HG02973 (cell line): ENCODE measurements around the gene NDUFB6.
"Not testable (repeated sequence)": the region's sequence is repeated elsewhere in the genome, so short reads cannot be mapped to it uniquely, and the experiment has no call there.

Experiments
- ATAC-seq: cut with Tn5 transposase; IDR thresholded peaks from one replicate; pipeline ENCODE4 v1.9.1; 2021; ENCODE audit warnings: moderate library complexity; ENCODE audit not compliant: unreplicated experiment

The NDUFB6 gene

GRCh38 chr9:32524892-32525708 lies 47.9 kb downstream of the NDUFB6 start:
- peak; percentile 14 for ATAC-seq

GRCh38 chr9:32524558-32524891 lies 48.4 kb downstream of the NDUFB6 start:
- not testable (repeated sequence) for ATAC-seq

DNA sequence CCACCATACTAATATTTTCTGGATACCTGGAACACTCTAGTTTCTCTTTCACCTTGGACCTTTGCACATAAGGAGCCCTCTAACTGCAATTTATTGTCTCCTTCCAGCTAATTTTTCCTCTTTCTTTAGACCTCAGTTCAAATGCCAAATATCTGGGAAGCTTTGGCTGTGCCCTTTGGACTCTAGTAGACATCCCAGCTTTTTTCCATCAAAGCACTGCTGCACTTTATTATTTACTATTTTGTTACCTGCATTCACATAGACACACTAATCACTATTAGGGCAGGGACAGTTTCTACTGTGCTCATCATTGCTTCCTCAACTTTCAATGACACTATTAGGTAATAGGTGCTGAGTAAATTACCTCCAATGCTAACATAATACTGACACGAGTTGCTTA lies 49.0 kb downstream of the NDUFB6 start:
- no peak for ATAC-seq

- no peak for ATAC-seq
Observed at GRCh38 chr9:32518276-32518675, 54.7 kb downstream of the NDUFB6 start.

DNA sequence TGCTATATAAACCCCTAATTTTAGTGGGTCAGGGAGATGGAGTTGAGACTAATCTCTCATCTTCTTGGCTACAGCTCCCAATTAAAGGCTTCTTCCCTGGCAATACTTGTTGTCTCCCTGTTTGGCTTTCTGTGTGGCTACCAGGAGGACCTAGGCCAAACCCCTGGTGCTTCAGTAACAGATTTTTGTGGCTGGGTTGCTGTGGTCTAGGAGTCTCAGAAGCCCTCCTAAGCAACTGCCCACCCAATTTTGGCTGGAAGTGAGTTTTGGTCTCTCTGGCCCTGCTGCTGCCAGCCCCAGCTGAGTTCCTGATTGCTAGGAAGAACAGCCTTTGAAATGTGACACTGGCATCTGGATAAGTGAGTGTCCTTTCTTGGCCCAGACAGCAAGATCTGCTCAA lies 56.7 kb downstream of the NDUFB6 start:
- no peak for ATAC-seq

DNA sequence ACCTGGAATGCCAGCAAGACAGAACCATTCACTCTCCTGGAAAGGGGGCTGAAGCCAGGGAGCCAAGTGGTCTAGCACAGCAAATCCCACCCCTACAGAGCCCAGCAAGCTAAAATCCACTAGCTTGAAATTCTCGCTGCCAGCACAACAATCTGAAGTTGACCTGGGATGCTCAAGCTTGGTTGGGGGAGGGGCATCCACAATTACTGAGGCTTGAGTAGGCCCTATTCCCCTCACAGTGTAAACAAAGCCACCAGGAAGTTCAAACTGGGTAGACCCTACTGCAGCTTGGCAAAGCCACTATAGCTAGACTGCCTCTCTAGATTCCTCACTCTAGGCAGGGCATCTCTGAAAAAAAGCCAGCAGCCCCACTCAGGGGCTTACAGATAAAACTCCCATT lies 64.2 kb downstream of the NDUFB6 start:
- no peak for ATAC-seq

DNA sequence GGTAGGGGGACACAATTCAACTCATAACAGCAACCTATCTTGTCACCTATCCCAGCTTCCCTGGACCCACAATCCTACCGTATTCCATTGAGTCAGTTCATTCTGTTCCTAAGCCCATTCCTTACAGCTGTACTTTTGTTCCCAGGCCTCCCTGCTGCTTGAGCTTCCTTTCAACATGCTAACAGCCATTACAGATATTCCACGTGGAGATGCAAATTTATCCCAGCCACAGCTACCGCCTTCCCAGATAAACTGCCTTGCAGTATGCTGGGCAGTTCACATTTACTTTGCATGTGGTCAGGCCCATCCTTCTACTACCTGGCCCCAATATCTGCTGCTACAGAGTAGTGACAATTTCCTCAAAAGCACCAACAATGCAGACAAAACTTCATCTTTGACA lies 70.0 kb downstream of the NDUFB6 start:
- ATAC-seq: no peak
